Natural killer cell (primary cell): ENCODE measurements around the gene WLS. TPM values are rescaled to one million over a fixed set of nuclear protein-coding genes. Genes with fewer than 3 reads are reported as not detected.
"Not testable (repeated sequence)": the region's sequence is repeated elsewhere in the genome, so short reads cannot be mapped to it uniquely, and the experiment has no call there.

Experiments
- ATAC-seq, 3 donors: fragments of 150-1000 bp in 2 of 3; fragments of 200-7000 bp in 1 of 3; cut with Tn5 transposase; 1 replicate in 1 of 3; 2 replicates in 2 of 3; pipeline ENCODE4 v1.10.0; 2021; ENCODE audit warnings: mild to moderate bottlenecking in 2 of 3, moderate library complexity in 2 of 3
- DNase-seq, 2 donors: peaks; one replicate each; pipeline versions ENCODE4 v3.0.0 to v3.0.0-alpha.2; 2013 to 2021; ENCODE audit warnings: mixed read lengths in 1 of 2
- H3K27ac ChIP-seq: one replicate; pipeline ENCODE4 v1.5.1; 2013; ENCODE audit warnings: mild to moderate bottlenecking, low read length
- H3K27me3 ChIP-seq: one replicate; pipeline ENCODE4 v1.6.1; 2013; ENCODE audit warnings: low read length; ENCODE audit not compliant: control insufficient read depth, insufficient read depth
- H3K36me3 ChIP-seq: one replicate; pipeline ENCODE4 v1.6.1; 2013; ENCODE audit warnings: low read length; ENCODE audit not compliant: control insufficient read depth, insufficient read depth
- H3K4me1 ChIP-seq: one replicate; pipeline ENCODE4 v1.6.1; 2013; ENCODE audit warnings: low read length; ENCODE audit not compliant: control insufficient read depth, insufficient read depth
- H3K4me3 ChIP-seq: one replicate; pipeline ENCODE4 v1.5.1; 2013; ENCODE audit warnings: low read length
- H3K9me3 ChIP-seq: one replicate; pipeline ENCODE4 v1.6.1; 2013; ENCODE audit warnings: low read length; ENCODE audit not compliant: control insufficient read depth, insufficient read depth
- H3K27ac Mint-ChIP-seq, 2 donors: one replicate each; pipeline ENCODE4 v1.8.0; 2022; ENCODE audit warnings: mild to moderate bottlenecking in 2 of 2, mixed read lengths in 2 of 2, moderate library complexity in 1 of 2
- H3K27me3 Mint-ChIP-seq, 2 donors: one replicate each; pipeline ENCODE4 v1.8.0; 2022; ENCODE audit warnings: low read depth in 2 of 2, mixed read lengths in 2 of 2
- H3K36me3 Mint-ChIP-seq: one replicate; pipeline ENCODE4 v1.8.0; 2022; ENCODE audit warnings: mixed read lengths
- H3K4me1 Mint-ChIP-seq, 2 donors: one replicate each; pipeline ENCODE4 v1.8.0; 2022; ENCODE audit warnings: mixed read lengths in 2 of 2
- H3K4me3 Mint-ChIP-seq: one replicate; pipeline ENCODE4 v1.8.0; 2022; ENCODE audit warnings: mild to moderate bottlenecking, moderate library complexity, mixed read lengths
- H3K9me3 Mint-ChIP-seq, 2 donors: one replicate each; pipeline ENCODE4 v1.8.0; 2022; ENCODE audit warnings: mixed read lengths in 2 of 2
- CTCF ChIP-seq: fragments of 200-600 bp; IDR thresholded peaks from one replicate; pipeline ENCODE4 v1.8.0; 2022; ENCODE audit warnings: antibody characterized with exemption
- WGBS: methylation state at CpG from one replicate; pipeline ENCODE4 v1.1.7; 2013; ENCODE audit warnings: missing lambda C conversion rate; ENCODE audit not compliant: insufficient coverage; 5-methylcytosine and 5-hydroxymethylcytosine counted together
- intact Hi-C: fragments of 100-400 bp; cut with micrococcal nuclease; formaldehyde crosslinking; loops from one replicate; pipeline ENCODE4 v1.14.2; 2022
- total RNA-seq, 4 donors: library from RNA; stranded (reverse); fragments of 120-200 nt in 1 of 4; gene quantifications; one replicate each; pipeline versions ENCODE4 v1.2.3 to v1.2.4, GENCODE V29; 2013 to 2022

The WLS gene
- total RNA-seq, 3 donors from 2014 or later (not counting 1 experiment from before 2014, with no cell fraction given): 0.75 to 1.4 TPM; not detected in 1

- Mint-ChIP-seq H3K9me3 (peaks cover 4 to 13% of the 10 kb centered on the region in 2 donors), H3K36me3 (no peaks in the 10 kb centered on the region), H3K4me3 (no peak overlapping the region), H3K4me1 (no peaks in the 10 kb centered on the region), H3K27me3 (peaks cover 0 to 3% of the 10 kb centered on the region in 2 donors), H3K27ac (no peak overlapping the region)
- ATAC-seq (no peak), DNase-seq (no peak)
- H3K36me3 ChIP-seq: no peaks in the 10 kb centered on the region
- H3K9me3 ChIP-seq: no peaks in the 10 kb centered on the region
- no peak for TF ChIP-seq CTCF
- H3K4me1 ChIP-seq: no peaks in the 10 kb centered on the region
- no peak overlapping the region for H3K27ac ChIP-seq
- WGBS: 81% methylated on average over 14 of the region's 14 CpGs
- intact Hi-C loops: no loop called here
- no peaks in the 10 kb centered on the region for H3K27me3 ChIP-seq
- no peak overlapping the region for H3K4me3 ChIP-seq
These were observed 58.2 kb downstream of the WLS start for GRCh38 chr1:68173936-68174737.

GRCh38 chr1:68173283-68173935 is 58.9 kb downstream of the WLS start:
- 77% methylated on average over 5 of the region's 6 CpGs for WGBS
- intact Hi-C loops: no loop called here
- no peak for ATAC-seq

GRCh38 chr1:68171795-68172194 is 60.5 kb downstream of the WLS start:
- H3K36me3 ChIP-seq, H3K27me3 ChIP-seq, DNase-seq, ATAC-seq, H3K4me1 ChIP-seq, intact Hi-C loops, H3K27me3 Mint-ChIP-seq, H3K27ac ChIP-seq, H3K4me3 Mint-ChIP-seq, H3K36me3 Mint-ChIP-seq, H3K9me3 ChIP-seq, H3K4me3 ChIP-seq, H3K27ac Mint-ChIP-seq, H3K4me1 Mint-ChIP-seq: not testable (repeated sequence)
- WGBS: 100% methylated on average over 1 of the region's 1 CpG
- peaks cover 4 to 12% of the 10 kb centered on the region in 2 donors for H3K9me3 Mint-ChIP-seq

More at GRCh38 chr1:68173283-68173935, 58.9 kb downstream of the WLS start:
- Mint-ChIP-seq H3K36me3 (no peaks in the 10 kb centered on the region), H3K27ac (no peak overlapping the region), H3K4me1 (no peaks in the 10 kb centered on the region), H3K4me3 (no peak overlapping the region), H3K9me3 (peaks cover 4 to 13% of the 10 kb centered on the region in 2 donors), H3K27me3 (peaks cover 0 to 3% of the 10 kb centered on the region in 2 donors)
- H3K27me3 ChIP-seq: no peaks in the 10 kb centered on the region
- no peaks in the 10 kb centered on the region for H3K9me3 ChIP-seq
- no peak overlapping the region for H3K4me3 ChIP-seq
- H3K4me1 ChIP-seq: no peaks in the 10 kb centered on the region
- no peaks in the 10 kb centered on the region for H3K36me3 ChIP-seq
- no peak for DNase-seq
- H3K27ac ChIP-seq: no peak overlapping the region
- no peak for TF ChIP-seq CTCF

GRCh38 chr1:68168545-68169171 is 63.7 kb downstream of the WLS start:
- Histone ChIP-seq H3K9me3 (no peaks in the 10 kb centered on the region), H3K4me1 (no peaks in the 10 kb centered on the region), H3K36me3 (no peaks in the 10 kb centered on the region), H3K27ac (no peak overlapping the region), H3K4me3 (no peak overlapping the region), H3K27me3 (no peaks in the 10 kb centered on the region)
- ATAC-seq (no peak), DNase-seq (no peak)
- intact Hi-C loops: no loop called here
- Mint-ChIP-seq H3K4me1 (no peaks in the 10 kb centered on the region), H3K27ac (no peak overlapping the region), H3K9me3 (peaks cover 4 to 6% of the 10 kb centered on the region in 2 donors), H3K36me3 (no peaks in the 10 kb centered on the region), H3K4me3 (no peak overlapping the region), H3K27me3 (peaks cover 0 to 3% of the 10 kb centered on the region in 2 donors)
- 77% methylated on average over 3 of the region's 4 CpGs for WGBS
- no peak for TF ChIP-seq CTCF
